Fibroblast of skin of scalp (primary cell): ENCODE data around the gene LNX2.

ENCODE experiments used
- DNase-seq: peaks from one replicate; pipeline ENCODE4 v3.0.0-alpha.2; 2013

Gene LNX2

DNA sequence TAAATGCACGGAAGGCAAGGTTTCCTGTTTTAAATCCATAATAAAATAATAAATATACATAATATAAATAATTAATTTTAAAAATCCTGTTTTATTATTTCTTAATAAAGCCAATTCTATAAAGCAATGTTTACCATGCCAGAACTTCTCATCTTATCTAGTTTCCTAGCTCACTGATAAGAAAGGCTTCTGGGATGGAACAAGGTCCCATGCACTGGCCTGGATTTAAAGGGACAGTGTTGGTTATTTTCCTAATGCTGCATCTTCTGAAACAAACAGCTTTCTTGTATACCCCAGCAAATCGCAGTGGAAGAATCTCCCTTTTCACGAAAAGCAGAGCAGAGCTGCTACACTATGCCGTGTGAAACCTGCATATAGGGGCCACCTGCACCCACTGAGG is 68.8 kb downstream of the LNX2 start:
- no peak for DNase-seq

DNA sequence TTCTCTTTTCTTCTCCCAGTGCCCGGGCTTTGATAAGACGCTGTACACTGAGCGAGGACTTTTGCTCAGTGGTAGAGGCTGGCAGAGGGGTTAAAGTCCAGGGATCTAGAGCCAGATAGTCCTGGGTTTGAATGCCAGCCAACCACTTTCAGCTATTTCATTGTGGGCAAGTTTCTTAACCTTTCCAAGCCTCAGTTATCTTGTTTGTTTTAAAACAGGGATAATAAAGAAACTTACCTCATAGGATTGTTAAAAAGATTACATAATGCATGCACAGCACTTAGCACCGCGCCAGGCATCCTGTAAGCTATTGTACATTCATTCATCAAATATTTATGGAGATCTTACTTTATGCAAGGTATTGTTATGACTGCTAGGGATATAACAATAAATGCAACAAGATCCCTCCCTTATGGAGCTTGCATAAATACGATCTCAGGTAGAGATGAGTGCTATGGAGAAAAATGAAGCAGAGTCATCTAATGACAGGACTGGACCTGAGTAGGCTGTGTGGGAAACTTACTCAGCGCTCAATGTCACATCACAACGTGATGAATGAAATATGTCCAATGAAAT is 70.8 kb downstream of the LNX2 start:
- no peak for DNase-seq

DNA sequence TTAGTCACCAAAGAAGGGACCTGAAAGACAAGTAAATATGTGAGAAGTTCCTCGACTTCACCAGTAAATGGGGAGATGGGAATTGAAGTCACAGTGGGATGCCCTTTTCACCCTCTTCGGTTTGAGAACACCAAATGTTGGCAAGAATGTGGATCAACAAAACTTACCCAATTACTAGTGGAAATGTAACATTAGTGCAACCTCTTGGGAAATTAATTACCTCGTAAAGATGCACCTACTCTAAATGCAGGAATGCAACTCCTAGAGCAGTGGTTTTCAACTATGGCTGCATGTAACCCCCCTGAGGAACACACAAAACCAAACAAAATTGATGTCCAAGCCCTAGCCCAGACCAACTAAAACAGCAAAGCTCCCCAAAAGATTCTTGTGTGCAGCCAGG is 78.1 kb downstream of the LNX2 start:
- no peak for DNase-seq

- peak; percentile 13 for DNase-seq
These were observed 78.9 kb downstream of the LNX2 start for GRCh38 chr13:27541386-27541785.

DNA sequence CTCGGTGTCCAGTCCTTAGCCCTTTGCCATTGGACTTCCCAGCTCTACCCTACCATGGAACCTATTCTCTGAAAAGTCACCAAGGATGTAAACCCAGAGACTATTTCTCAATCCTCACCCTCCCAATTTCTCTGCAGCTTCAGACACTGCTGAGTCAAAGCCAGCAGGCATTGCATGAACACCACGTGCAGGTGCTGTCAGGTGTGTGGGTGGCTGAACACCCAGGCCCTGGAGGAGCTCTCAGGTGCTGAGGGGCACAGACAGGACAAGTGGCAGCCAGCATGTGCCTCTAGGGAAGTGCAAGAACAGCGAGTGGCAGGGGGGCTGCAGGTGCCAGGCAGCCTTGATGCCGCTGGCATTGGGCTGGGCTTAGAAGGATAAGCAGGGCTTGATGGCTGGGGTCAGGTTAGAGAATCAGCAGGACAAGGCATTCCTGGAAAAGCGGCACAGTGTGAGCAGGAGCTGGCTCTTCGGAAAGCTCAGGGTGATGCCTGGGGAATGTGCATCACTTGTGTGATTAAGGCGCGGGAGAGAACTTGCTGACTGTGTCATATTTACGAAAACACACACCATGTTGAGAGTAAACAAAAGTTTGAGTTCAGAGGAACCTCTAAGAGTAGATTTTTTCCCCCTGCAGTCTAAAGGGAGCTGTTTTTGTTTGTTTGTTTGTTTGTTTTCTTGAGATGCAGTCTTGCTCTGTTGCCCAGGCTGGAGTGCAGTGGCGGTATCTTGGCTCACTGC is 83.8 kb downstream of the LNX2 start:
- no peak for DNase-seq

- DNase-seq = no peak
These were observed 84.8 kb downstream of the LNX2 start for GRCh38 chr13:27535546-27535945.

DNA sequence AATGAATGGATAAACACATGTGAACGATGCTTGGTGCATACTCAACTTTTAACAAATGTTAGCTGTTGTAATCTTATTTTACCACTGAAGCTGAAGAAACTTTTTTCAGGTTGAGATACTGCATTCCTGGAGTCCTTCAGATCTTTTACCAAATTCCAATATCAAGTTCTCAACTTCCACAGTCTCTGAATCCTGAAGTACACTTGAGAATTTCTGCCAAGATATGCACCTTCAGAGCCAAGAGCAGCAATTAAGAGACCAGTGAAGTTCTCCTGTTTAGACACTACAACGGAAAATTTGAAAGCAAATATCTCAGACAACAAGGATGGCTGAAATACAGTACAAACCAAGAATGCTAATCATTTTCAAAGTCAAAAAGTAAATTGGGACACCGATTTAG is 85.3 kb downstream of the LNX2 start:
- no peak for DNase-seq

- DNase-seq = no peak
These were observed 86.0 kb downstream of the LNX2 start for GRCh38 chr13:27534108-27534980.

DNA sequence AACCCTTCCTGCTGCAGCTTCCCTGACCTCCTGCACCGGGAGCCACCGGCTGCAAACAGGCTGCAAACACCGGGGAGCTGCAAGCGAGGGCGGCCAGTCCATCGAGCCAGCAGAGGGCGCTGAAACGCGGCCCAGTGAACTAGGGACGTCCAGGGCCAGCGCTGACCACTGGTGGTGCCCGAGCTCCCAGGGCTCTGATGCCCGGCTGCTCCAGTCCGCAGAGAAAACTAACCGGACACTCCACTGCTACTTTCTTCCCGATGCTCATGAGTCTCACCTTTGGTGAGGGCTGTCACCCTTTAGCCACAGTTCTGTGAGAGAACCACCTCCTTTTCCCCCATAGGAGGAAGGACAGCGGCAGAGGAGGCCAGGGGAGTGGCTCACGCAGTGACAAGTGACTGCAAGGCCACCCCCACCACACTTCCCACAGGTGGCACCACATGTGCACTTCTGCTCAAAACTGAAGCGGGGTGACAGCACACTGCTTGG is 87.1 kb downstream of the LNX2 start:
- peak; percentile 62 for DNase-seq

DNA sequence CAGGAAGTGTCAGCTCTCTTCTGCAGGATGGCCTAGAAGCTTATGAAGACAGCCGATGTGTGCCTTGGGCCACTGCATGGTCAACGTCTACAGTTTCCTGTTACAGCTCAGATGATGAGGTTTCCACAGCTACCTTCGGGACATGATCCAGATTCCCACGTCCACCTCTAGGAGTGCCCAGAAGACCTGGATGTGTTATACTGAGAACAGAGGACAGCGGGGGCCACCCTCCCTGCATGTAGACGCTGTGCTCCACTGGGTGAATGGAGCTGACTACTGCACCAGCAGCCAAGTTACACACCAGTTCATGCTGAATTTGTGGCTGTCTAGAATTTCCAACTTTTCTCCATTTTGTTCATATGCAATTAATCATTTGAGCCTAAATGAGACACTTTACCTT is 91.4 kb downstream of the LNX2 start:
- DNase-seq = no peak

- DNase-seq = no peak
These were observed 93.8 kb downstream of the LNX2 start for GRCh38 chr13:27526516-27526915.

GRCh38 chr13:27524981-27525975 is 95.1 kb downstream of the LNX2 start:
- DNase-seq = no peak

DNA sequence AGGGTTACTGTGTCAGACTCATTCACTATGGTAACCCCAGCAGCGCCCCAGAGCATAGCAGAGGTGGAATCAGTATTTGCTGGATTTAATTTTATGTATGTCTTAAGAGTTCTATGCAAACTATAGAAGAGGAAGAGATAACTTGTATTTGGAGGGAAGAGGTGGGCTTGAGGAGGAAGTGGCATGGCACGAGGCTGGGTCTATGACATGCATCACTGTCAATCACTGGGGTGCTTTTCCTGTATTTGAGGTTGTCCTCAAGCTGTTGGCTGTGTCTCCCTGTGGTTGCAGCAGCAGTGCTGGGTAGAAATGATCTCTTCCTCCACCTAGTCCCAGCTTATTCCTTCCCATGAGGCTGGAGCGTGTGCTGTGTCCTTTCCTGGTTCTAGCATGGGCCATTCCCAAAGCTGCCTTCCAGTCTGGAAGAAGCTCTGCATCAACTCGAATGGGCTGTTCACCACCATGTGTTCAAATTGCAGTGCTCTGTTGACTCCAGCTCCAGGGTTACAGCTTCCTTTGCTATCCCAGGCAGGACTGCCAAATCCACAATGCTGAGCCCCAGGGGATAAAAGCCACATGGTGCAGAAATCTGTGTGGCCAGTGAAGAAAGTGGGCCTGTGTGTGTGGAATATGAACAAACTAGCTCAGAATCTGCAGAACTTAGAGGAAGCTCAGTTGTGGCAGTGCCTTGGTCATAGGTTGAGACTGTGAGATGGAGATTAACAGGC is 96.8 kb downstream of the LNX2 start:
- peak; percentile 1 for DNase-seq

DNA sequence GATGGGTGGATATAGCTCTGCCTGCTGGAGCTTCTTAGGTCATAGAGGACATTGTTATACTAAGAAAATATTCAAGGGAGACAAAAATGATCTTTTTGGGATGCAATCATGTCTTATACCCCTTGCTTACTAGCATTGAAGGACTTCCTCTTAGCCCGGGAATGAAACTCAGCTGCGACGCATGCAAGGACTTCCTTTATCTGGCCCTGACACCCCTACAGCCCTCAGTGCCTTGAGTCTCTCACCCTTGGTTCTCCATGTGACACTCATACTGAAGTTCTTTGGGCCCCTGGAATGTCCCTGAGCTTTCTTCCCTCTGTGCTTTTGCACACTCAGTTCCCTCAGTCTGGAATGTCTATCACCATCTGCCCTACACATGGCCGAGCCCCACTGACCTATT is 97.5 kb downstream of the LNX2 start:
- DNase-seq = no peak

DNA sequence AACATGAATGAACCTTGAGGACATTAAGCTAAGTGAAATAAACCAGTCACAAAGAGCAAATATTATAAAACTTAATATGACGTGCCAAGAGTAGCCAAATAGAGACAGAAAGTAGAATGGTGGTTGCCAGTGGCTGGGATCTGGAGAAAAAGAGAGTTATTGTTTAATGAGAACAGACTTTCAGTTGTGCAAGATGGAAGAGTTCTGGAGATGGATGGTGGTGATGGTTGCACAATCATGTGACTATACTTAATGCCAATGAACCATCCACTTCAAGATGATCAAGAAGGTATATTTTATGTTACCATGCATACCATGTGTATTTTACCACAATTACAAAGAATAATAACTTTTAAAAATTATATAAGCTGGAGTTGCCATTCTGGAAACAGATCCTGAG is 104.2 kb downstream of the LNX2 start:
- DNase-seq = no peak

DNA sequence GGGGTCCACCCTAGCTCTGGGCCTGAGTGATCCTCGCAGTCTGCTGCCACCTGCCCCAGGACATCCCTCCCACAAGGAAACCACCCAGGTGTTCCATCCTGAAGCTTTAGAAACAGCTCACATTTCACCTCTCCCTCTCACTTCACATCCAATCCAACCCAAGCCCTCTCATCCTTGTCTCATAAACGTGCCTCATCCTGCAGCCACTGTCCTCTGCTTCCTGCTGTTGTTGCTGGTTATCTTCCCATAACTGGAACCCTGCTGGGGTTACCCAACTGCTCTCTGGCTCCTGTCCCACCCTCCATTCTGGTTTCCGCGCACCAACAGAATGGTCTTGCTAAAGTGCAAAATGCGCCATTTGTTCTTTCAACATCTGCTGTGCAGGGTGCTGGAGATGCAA is 110.2 kb downstream of the LNX2 start:
- DNase-seq = no peak

DNA sequence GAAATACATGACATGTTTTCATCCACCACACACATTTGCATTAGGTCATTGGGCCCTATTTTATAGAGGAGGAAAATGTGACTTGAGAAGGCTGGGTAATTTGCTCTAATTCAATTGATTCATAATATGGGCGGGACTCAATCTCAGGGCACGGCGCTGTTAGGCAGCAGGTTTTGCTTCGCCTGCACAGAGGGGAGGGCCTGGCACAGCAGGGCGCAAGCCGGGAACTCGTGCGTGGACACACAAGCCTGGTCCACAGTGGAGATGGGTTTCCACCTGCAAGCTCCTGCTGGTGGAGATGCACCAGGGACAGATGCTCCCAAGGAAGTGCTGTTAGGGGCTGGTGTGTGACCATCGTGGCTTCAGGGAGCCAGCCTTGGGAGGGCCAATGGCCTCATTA is 111.5 kb downstream of the LNX2 start:
- DNase-seq = no peak

GRCh38 chr13:27505792-27506191 is 114.5 kb downstream of the LNX2 start:
- no peak for DNase-seq

DNA sequence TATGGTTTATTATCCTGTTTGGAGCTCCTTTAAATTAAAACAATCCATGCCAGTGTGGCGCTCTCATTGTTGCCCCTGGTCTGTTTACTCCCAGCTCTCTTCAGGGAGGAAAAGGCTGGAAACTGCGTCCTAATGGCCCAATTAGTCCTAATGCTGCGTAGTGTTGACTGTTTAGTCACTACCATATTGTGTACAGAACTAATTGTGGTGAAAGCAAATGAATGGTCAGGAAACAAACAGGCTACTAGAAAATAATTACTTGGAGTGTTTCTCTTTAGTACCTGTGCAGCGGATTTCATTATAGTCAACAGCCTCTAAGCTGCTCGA is 115.5 kb downstream of the LNX2 start:
- DNase-seq = no peak

DNA sequence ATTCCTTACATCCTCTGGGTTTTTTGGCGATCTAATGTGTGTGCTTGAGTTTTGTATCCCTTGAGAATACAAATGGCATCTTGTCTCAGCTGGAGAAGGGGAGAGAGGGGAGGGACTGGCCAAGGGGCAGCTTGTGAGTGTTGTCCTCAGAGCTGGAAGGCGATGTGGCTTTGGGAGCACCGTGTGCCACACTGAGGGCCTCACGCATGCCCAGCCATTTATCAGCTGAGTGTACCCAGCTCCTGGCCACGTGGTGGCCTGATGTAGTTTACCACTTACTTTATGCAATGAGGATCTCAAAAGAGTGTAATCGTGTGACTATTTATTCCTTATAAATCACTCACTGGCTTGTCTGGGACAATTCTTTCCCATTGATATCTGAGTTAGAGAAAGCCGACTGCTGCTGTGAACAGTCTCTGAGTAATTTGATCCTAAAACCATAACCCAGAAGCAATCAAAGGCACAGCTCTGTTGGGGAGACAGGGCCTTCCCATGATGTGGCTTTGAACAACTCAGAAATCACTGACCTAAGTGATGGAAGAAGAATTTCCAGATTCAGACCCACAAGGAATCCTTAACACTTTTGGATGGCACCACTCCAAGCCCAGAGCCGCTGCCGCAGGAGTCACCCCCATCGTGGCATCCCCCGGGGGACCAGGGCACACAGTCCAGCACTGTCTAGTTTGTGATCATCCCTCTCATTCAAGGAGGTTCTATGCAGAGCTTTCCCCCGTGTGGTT is 116.0 kb downstream of the LNX2 start:
- DNase-seq = peak; percentile 11
